Body of pancreas (tissue), 4 donors: Measurements from ENCODE around the gene FBXO28. TPM values are rescaled to one million over a fixed set of nuclear protein-coding genes. Genes with fewer than 3 reads are reported as not detected.
A peak's percentile ranks its signal among the peaks of the same experiment; 100 is the strongest.

Source experiments
- ATAC-seq: fragments of 150-250 bp; one replicate; pipeline ENCODE4 v1.9.1; 2016
- DNase-seq, 4 donors: peaks; one replicate each; pipeline ENCODE4 v3.0.0-alpha.2; 2019
- H3K27ac ChIP-seq, 4 donors: fragments of 200-600 bp; sonication (generic); 1 replicate in 3 of 4; 2 replicates in 1 of 4; pipeline versions ENCODE4 v1.5.1 to v1.6.1; 2016 to 2019; ENCODE audit warnings: mild to moderate bottlenecking in 1 of 4, mixed read lengths in 1 of 4, moderate library complexity in 1 of 4
- H3K27me3 ChIP-seq, 2 donors: fragments of 200-600 bp; sonication (generic); one replicate each; pipeline ENCODE4 v1.6.0; 2016; ENCODE audit warnings: mild to moderate bottlenecking in 1 of 2
- H3K36me3 ChIP-seq, 2 donors: fragments of 200-600 bp; sonication (generic); replicated peaks in 1 of 2; 2 replicates each; pipeline ENCODE4 v1.5.1; 2016; ENCODE audit warnings: low read depth in 2 of 2; ENCODE audit not compliant: insufficient read depth in 1 of 2
- H3K4me1 ChIP-seq: fragments of 200-600 bp; sonication (generic); one replicate; pipeline ENCODE4 v1.6.0; 2016
- H3K4me3 ChIP-seq, 2 donors: fragments of 200-600 bp; sonication (generic); 1 replicate in 1 of 2; 2 replicates in 1 of 2; pipeline ENCODE4 v1.5.1; 2016 to 2019
- H3K9me3 ChIP-seq, 3 donors: fragments of 200-600 bp; sonication (generic); 1 replicate in 2 of 3; 2 replicates in 1 of 3; pipeline ENCODE4 v1.5.1; 2016
- POLR2A ChIP-seq, 3 donors: fragments of 450-650 bp; IDR thresholded peaks; one replicate each; pipeline ENCODE4 v1.6.1; 2016; ENCODE audit warnings: antibody characterized with exemption in 3 of 3, mild to moderate bottlenecking in 2 of 3
- WGBS, 2 donors: methylation state at CpG; one replicate each; pipeline ENCODE4 v1.1.5; 2017; 5-methylcytosine and 5-hydroxymethylcytosine counted together
- intact Hi-C: fragments of 100-400 bp; cut with DNase I; formaldehyde crosslinking; loops from one replicate; pipeline ENCODE4 v1.15.1; 2023
- total RNA-seq, 2 donors: library from RNA; depleted of rRNA; stranded (reverse); fragments of >200 nt; gene quantifications; one replicate each; pipeline ENCODE4 v1.1.0, GENCODE V29; 2016
- TF ChIP-seq, protein P1 (sequence below), 7 experiments: fragments of 450-650 bp in 4 of 7; fragments of 200-600 bp in 3 of 7; sonication (generic) in 3 of 7; IDR thresholded peaks; one replicate each; pipeline ENCODE4 v1.5.1; 2016 to 2019; ENCODE audit warnings: antibody characterized with exemption in 7 of 7

FBXO28 gene
- total RNA-seq, 2 donors from 2014 or later, result 3.0 to 13.7 TPM

DNA sequence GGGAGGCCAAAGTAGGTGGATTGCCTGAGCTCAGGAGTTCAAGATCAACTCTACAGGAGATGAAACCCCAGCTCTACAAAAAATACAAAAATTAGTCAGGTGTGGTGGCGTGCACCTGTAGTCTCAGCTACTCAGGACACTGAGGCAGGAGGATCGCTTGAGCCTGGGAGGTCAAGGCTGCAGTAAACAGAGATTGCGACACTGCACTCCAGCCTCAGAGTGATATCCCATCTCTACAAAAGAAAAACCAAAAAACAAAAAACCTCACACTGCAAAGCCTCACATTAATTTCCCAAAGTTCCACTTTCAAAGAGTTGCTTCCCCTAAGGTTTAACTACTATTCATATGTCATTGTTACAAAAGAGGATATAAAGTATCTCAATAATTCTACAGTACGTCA lies 29.0 kb upstream of the FBXO28 start:
- Histone ChIP-seq H3K27me3 (no peaks in the 10 kb centered on the region), H3K9me3 (no peaks in the 10 kb centered on the region), H3K36me3 (no peaks in the 10 kb centered on the region), H3K27ac (no peak overlapping the region), H3K4me1 (no peaks in the 10 kb centered on the region), H3K4me3 (no peak overlapping the region)
- WGBS, 2 donors, result 64 to 79% methylated on average over 4 of the region's 4 CpGs
- no peak for ATAC-seq
- no peak for DNase-seq
- TF ChIP-seq POLR2A (IDR thresholded peaks at IDR 0.05), result no peak
- TF ChIP-seq, protein P1, sequence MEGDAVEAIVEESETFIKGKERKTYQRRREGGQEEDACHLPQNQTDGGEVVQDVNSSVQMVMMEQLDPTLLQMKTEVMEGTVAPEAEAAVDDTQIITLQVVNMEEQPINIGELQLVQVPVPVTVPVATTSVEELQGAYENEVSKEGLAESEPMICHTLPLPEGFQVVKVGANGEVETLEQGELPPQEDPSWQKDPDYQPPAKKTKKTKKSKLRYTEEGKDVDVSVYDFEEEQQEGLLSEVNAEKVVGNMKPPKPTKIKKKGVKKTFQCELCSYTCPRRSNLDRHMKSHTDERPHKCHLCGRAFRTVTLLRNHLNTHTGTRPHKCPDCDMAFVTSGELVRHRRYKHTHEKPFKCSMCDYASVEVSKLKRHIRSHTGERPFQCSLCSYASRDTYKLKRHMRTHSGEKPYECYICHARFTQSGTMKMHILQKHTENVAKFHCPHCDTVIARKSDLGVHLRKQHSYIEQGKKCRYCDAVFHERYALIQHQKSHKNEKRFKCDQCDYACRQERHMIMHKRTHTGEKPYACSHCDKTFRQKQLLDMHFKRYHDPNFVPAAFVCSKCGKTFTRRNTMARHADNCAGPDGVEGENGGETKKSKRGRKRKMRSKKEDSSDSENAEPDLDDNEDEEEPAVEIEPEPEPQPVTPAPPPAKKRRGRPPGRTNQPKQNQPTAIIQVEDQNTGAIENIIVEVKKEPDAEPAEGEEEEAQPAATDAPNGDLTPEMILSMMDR (IDR thresholded peaks at IDR 0.05), result no peak
- intact Hi-C loops, result no loop called here

DNA sequence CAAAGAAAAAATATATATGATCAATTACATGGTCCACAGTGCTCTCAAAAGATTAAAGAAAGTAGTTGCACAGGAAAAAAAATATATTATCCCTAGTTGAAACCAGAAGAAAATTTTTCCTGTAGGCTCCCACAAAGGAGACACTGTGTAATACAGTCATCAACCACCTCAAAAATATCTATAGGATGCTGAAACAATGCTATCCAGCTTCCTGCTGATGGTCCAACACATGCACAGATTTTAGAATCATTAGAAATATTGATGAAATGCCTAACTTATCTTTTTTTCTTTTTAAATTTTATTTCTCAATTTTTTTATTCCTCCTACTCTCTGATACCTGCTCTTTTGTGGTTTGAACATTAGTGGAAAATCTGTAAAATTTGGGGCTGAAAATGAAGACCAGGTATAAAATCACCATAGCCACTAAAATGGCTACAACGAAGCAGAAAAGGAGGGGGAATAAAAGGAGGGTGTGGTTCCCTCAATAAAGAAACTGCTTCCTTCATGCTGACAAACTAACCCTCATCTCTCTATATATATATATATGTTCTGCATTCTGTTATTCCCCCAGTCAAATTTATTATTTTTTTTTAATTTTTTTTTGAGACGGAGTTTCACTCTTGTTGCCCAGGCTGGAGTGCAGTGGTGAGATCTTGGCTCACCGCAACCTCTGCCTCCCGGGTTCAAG lies 28.3 kb upstream of the FBXO28 start:
- intact Hi-C loops, result no loop called here
- Histone ChIP-seq H3K27me3 (no peaks in the 10 kb centered on the region), H3K4me3 (no peak overlapping the region), H3K27ac (no peak overlapping the region), H3K36me3 (no peaks in the 10 kb centered on the region), H3K4me1 (no peaks in the 10 kb centered on the region), H3K9me3 (no peaks in the 10 kb centered on the region)
- no peak for TF ChIP-seq POLR2A (IDR thresholded peaks at IDR 0.05)
- TF ChIP-seq, protein P1 (IDR thresholded peaks at IDR 0.05), result no peak
- DNase-seq (no peak), ATAC-seq (no peak)
- 88 to 91% methylated on average over 4 of the region's 4 CpGs for WGBS, 2 donors

DNA sequence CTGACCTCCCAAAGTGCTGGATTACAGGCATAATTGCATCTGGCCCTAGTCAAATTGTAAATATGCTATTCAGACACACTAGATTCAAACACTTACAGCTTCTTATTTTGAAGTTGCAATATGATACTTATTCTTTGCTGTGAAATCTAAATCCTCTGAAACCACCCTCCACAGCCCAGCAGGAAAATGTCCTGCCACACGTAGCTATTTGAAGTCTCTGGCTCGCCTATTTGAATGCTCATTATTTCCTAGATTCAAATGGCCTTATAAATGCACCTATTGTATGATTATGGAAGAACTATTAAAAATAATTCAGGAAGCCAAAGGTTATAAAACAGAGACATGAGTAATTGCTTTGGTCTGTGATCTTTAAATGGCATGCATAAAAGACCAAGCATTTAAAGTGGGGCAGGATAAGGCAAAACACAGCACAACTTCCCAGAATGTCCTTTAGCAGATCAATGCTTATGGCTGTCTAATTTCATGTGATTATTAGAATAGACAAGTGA lies 26.6 kb upstream of the FBXO28 start:
- H3K27ac ChIP-seq, result peak overlapping the region in 1 of 4 donors; percentile 36
- WGBS, 2 donors, result 42 to 65% methylated on average over 2 of the region's 2 CpGs
- no peaks in the 10 kb centered on the region for H3K36me3 ChIP-seq
- no peak overlapping the region for H3K4me3 ChIP-seq
- TF ChIP-seq, protein P1 (IDR thresholded peaks at IDR 0.05), result no peak
- TF ChIP-seq POLR2A (IDR thresholded peaks at IDR 0.05), result no peak
- DNase-seq, result no peak
- no peak for ATAC-seq
- no peaks in the 10 kb centered on the region for H3K4me1 ChIP-seq
- intact Hi-C loops, result no loop called here
- H3K27me3 ChIP-seq, result no peaks in the 10 kb centered on the region
- no peaks in the 10 kb centered on the region for H3K9me3 ChIP-seq

DNA sequence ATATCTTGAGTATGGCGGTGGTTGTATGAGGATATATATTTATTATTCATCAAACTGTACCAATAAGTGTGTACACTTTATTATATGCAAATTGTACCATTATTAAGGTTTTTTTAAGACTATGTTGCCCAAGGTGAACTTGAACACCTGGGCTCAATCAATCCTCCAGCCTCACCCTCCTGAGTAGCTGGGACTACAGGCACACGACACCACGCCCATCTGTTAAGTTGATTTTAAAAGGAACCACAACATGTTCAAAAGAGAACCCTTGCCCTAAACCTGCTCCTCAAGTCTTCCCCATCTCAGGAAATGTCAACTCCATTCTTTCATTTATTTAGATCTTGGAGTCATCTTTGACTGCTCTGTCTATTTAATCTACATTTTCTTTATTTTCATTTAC lies 24.3 kb upstream of the FBXO28 start:
- H3K36me3 ChIP-seq, result no peaks in the 10 kb centered on the region
- no peaks in the 10 kb centered on the region for H3K4me1 ChIP-seq
- DNase-seq (no peak), ATAC-seq (no peak)
- no peaks in the 10 kb centered on the region for H3K9me3 ChIP-seq
- H3K4me3 ChIP-seq, result no peak overlapping the region
- H3K27me3 ChIP-seq, result no peaks in the 10 kb centered on the region
- intact Hi-C loops, result no loop called here
- TF ChIP-seq, protein P1 (IDR thresholded peaks at IDR 0.05), result no peak
- TF ChIP-seq POLR2A (IDR thresholded peaks at IDR 0.05), result no peak
- no peak overlapping the region for H3K27ac ChIP-seq
- WGBS, 2 donors, result 65 to 67% methylated on average over 3 of the region's 3 CpGs

DNA sequence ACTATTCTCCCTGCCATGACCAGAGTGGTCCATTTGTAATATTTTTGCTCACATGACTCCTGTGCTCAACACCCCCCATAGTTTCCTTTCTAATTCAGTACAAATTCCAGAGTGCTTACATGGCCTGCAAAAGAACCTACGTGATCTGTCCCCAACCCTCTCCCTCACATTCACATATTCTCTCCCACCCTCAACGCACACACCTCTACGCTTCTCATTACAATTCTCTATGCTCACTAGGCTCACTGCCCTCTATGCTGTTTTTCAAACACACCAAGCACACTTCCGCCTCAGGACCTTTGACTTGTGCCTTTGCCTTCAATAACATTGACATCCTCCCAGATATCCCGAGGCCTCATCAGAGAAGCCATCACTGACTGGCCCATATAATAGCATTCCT lies 23.8 kb upstream of the FBXO28 start:
- Histone ChIP-seq H3K4me3 (no peak overlapping the region), H3K36me3 (no peaks in the 10 kb centered on the region), H3K9me3 (no peaks in the 10 kb centered on the region), H3K27ac (no peak overlapping the region), H3K27me3 (no peaks in the 10 kb centered on the region), H3K4me1 (no peaks in the 10 kb centered on the region)
- intact Hi-C loops, result no loop called here
- TF ChIP-seq, protein P1 (IDR thresholded peaks at IDR 0.05), result no peak
- WGBS, 2 donors, result 87 to 88% methylated on average over 5 of the region's 5 CpGs
- ATAC-seq (no peak), DNase-seq (no peak)
